ENCODE data around the gene SLC35D2. TPM values are rescaled to one million over a fixed set of nuclear protein-coding genes. Genes with fewer than 3 reads are reported as not detected.
A peak's percentile ranks its signal among the peaks of the same experiment; 100 is the strongest.

The SLC35D2 gene
- total RNA-seq, 1 donor from 2014 or later = 32.4 TPM

- no peak for TF ChIP-seq CTCF (IDR thresholded peaks at IDR 0.05)
- Histone ChIP-seq H3K27ac (no peak overlapping the region), H3K9me3 (no peaks in the 10 kb centered on the region), H3K27me3 (ENCODE audit: low read depth) (no peaks in the 10 kb centered on the region), H3K4me1 (peaks cover 25% of the 10 kb centered on the region), H3K36me3 (no peaks in the 10 kb centered on the region), H3K4me3 (no peak overlapping the region)
- intact Hi-C loops (cut with DNase I) = no loop called here
- no peak for ATAC-seq
- DNase-seq = no peak
These were observed 39.9 kb upstream of the SLC35D2 start for GRCh38 chr9:96423322-96423984.

DNA sequence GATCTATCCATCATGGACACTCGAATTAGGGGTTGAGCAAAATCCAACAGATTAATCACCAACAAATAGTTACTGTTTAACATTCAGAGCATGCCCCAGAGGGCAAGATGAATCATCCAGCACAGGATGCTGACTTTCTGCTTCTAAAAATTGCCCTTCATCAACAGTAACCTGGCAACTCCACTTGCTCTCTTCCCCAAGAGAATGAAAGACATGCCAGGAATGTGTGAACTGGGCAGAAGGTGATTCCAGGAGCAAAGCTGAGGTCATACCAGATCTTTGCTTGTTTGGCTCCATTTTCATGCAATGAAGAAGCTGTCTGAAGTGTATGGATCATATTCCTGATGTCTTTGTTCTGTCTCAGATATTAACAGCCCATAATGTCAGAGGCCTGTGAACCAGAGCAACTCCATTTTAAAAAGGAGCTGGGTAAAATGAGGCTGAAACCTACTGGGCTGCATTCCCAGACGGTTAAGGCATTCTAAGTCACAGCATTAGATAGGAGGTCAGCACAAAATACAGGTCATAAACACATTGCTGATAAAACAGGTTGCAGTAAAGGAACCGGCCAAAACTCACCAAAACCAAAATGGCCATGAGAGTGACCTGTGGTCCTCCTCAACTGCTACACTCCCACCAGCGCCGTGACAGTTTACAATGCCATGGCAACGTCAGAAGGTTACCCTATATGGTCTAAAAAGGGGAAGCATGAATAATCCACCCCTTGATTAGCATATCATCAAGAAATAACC is 37.1 kb upstream of the SLC35D2 start:
- Histone ChIP-seq H3K9me3 (no peaks in the 10 kb centered on the region), H3K4me1 (peaks cover 31% of the 10 kb centered on the region), H3K36me3 (no peaks in the 10 kb centered on the region), H3K27me3 (ENCODE audit: low read depth) (no peaks in the 10 kb centered on the region), H3K27ac (peak overlapping the region; percentile 99), H3K4me3 (no peak overlapping the region)
- peak in 1 of 2 donors; percentile 36 for ATAC-seq
- intact Hi-C loops (cut with DNase I) = no loop called here
- no peak for TF ChIP-seq CTCF (IDR thresholded peaks at IDR 0.05)
- DNase-seq = no peak

DNA sequence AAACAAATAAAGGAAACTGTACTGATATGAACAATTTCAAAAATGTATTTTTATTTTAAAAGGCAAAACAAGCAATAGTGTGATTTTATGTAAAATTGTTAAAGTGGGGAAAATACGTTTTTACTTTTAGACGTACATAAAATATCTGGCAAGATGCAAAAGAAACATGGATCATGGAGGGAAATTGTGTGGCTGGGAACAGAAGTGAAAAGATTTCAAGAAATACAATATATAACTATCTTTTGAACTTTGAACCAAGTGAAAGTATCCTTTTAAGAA is 36.1 kb upstream of the SLC35D2 start:
- Histone ChIP-seq H3K27me3 (ENCODE audit: low read depth) (no peaks in the 10 kb centered on the region), H3K4me3 (peak overlapping the region; percentile 94), H3K36me3 (no peaks in the 10 kb centered on the region), H3K27ac (peak overlapping the region; percentile 99), H3K4me1 (peaks cover 27% of the 10 kb centered on the region), H3K9me3 (no peaks in the 10 kb centered on the region)
- no peak for TF ChIP-seq CTCF (IDR thresholded peaks at IDR 0.05)
- DNase-seq = no peak
- intact Hi-C loops (cut with DNase I) = no loop called here
- no peak for ATAC-seq

GRCh38 chr9:96418920-96419690 is 35.6 kb upstream of the SLC35D2 start:
- intact Hi-C loops (cut with DNase I) = no loop called here
- H3K9me3 ChIP-seq = no peaks in the 10 kb centered on the region
- no peaks in the 10 kb centered on the region for H3K36me3 ChIP-seq
- TF ChIP-seq CTCF (IDR thresholded peaks at IDR 0.05) = no peak
- H3K27ac ChIP-seq = peak overlapping the region; percentile 99
- H3K4me1 ChIP-seq = peaks cover 27% of the 10 kb centered on the region
- DNase-seq (peak; percentile 83), ATAC-seq (peak; percentile 78 to 81)
- no peaks in the 10 kb centered on the region for H3K27me3 ChIP-seq (ENCODE audit: low read depth)
- peak overlapping the region; percentile 94 for H3K4me3 ChIP-seq

- DNase-seq (peak; percentile 99), ATAC-seq (peak; percentile 94 to 96)
- intact Hi-C loops (cut with DNase I) = no loop called here
- no peak for TF ChIP-seq CTCF (IDR thresholded peaks at IDR 0.05)
- Histone ChIP-seq H3K4me1 (peaks cover 31% of the 10 kb centered on the region), H3K4me3 (peak within 1 kb of the TSS; percentile 94), H3K27ac (peak within 1 kb of the TSS; percentile 99), H3K36me3 (no peaks in the 10 kb centered on the region), H3K9me3 (no peaks in the 10 kb centered on the region), H3K27me3 (ENCODE audit: low read depth) (no peaks in the 10 kb centered on the region)
These were observed 34.8 kb upstream of the SLC35D2 start, which contains the start of gene ZNF367 for GRCh38 chr9:96418083-96418919. Gene ZNF367 (minus strand): TSS chr9:96418370. CDS start chr9:96418032, 338 bp downstream.

Measured in lower lobe of right lung (tissue), 2 donors.